Measurements from ENCODE around the gene KCTD16. TPM values are rescaled to one million over a fixed set of nuclear protein-coding genes. Genes with fewer than 3 reads are reported as not detected.

The KCTD16 gene
- total RNA-seq, 1 experiment from 2014 or later = 0.64 TPM

- TF ChIP-seq YY1 (IDR thresholded peaks at IDR 0.05; ENCODE audit: extremely low read depth, insufficient replicate concordance, low read depth, low read length) (no peak), MAX (IDR thresholded peaks at IDR 0.05) (no peak)
Observed at GRCh38 chr5:144206141-144206540, 35.5 kb downstream of the KCTD16 start (continued).

- ATAC-seq = no peak
- H3K4me2 ChIP-seq (ENCODE audit: low read length) = no peak overlapping the region
- H3K36me3 ChIP-seq (ENCODE audit: control insufficient read depth in 1 of 2, insufficient read depth in 2 of 2, low read length in 2 of 2) = no peaks in the 10 kb centered on the region
- no peak overlapping the region for H3K9ac ChIP-seq (ENCODE audit: low read length)
- H3K9me3 ChIP-seq (ENCODE audit: control insufficient read depth in 1 of 2, insufficient read depth in 1 of 2, low read depth in 1 of 2, low read length in 2 of 2) = no peaks in the 10 kb centered on the region
- TF ChIP-seq CTCF (IDR thresholded peaks at IDR 0.05 in 2 of 3, conservative IDR thresholded peaks at IDR 0.05 in 1 of 3; ENCODE audit: borderline replicate concordance in 1 of 3, insufficient read depth in 1 of 3, low read depth in 2 of 3, low read length in 2 of 3) (no peak), EZH2 (IDR thresholded peaks at IDR 0.05) (no peak), RAD21 (IDR thresholded peaks at IDR 0.05; ENCODE audit: low read depth) (0 out of 2 replicates have a peak, but pooled peaks have one; percentile 2)
- ChIA-PET POLR2A (no interaction called here), CTCF (no interaction called here), RAD21 (ENCODE audit: low non-redundant PET in 1 of 2, low total read pairs in 2 of 2, uncharacterized antibody in 2 of 2, unreplicated experiment in 2 of 2) (no interaction called here)
- H3K9me2 ChIP-seq (ENCODE audit: insufficient read depth) = no peaks in the 10 kb centered on the region
- no peaks in the 10 kb centered on the region for H3K4me1 ChIP-seq (ENCODE audit: control insufficient read depth in 1 of 2, insufficient read depth in 2 of 2, low read length in 2 of 2)
- no peak for DNase-seq (ENCODE audit: low read depth, low spot score)
- H4K20me1 ChIP-seq (ENCODE audit: insufficient read depth) = 0 out of 2 replicates have a peak, but pooled peaks cover 3% of the 10 kb centered on the region
- no peak overlapping the region for H2AFZ ChIP-seq (ENCODE audit: low read depth, low read length, poor library complexity, severe bottlenecking)
- no peak overlapping the region for H3K4me3 ChIP-seq (replicated peaks in 1 of 2; ENCODE audit: low read depth in 1 of 2, low read length in 2 of 2)
- no peaks in the 10 kb centered on the region for H3K79me2 ChIP-seq (ENCODE audit: insufficient read depth, low read length)
- no TSS peak for BruUV-seq (replicated peaks)
- H3K27ac ChIP-seq (ENCODE audit: low read depth, low read length) = no peak overlapping the region
- intact Hi-C loops (cut with micrococcal nuclease) = loop anchor here (10.0 kb wide), 1 partner anchor 1477 kb away; no protein-coding TSS in a partner anchor
- H3K27me3 ChIP-seq (ENCODE audit: insufficient read depth, low read length) = peaks cover 50% of the 10 kb centered on the region
Observed at GRCh38 chr5:144207875-144208444, 37.3 kb downstream of the KCTD16 start.

All from HCT116 (cell line).